Testis (tissue), 3 donors: ENCODE data around the gene ANO7. TPM values are rescaled to one million over a fixed set of nuclear protein-coding genes. Genes with fewer than 3 reads are reported as not detected.

Experiments used
- DNase-seq: peaks from one replicate; pipeline ENCODE4 v3.0.0-alpha.2; 2019
- H3K27ac ChIP-seq, 2 donors: fragments of 200-600 bp; sonication (generic); one replicate each; pipeline ENCODE4 v1.5.1; 2019
- H3K27me3 ChIP-seq: fragments of 200-600 bp; sonication (generic); one replicate; pipeline ENCODE4 v1.5.1; 2019
- H3K36me3 ChIP-seq: fragments of 200-600 bp; sonication (generic); one replicate; pipeline ENCODE4 v1.5.1; 2017; ENCODE audit warnings: low read depth; ENCODE audit errors: missing control alignments
- H3K4me1 ChIP-seq: fragments of 200-600 bp; sonication (generic); one replicate; pipeline ENCODE4 v1.5.1; 2019
- H3K4me3 ChIP-seq, 2 donors: fragments of 200-600 bp; sonication (generic); one replicate each; pipeline ENCODE4 v1.5.1; 2017 to 2019
- H3K9me3 ChIP-seq: fragments of 200-600 bp; sonication (generic); one replicate; pipeline ENCODE4 v1.5.1; 2017
- CTCF ChIP-seq, 3 experiments: fragments of 450-650 bp in 2 of 3; fragments of 200-600 bp in 1 of 3; sonication (generic) in 1 of 3; IDR thresholded peaks; one replicate each; pipeline ENCODE4 v1.5.1; 2016 to 2019; ENCODE audit warnings: antibody characterized with exemption in 3 of 3, mild to moderate bottlenecking in 2 of 3, moderate library complexity in 1 of 3
- POLR2A ChIP-seq: fragments of 450-650 bp; IDR thresholded peaks from one replicate; pipeline ENCODE4 v1.6.1; 2017; ENCODE audit warnings: antibody characterized with exemption, mild to moderate bottlenecking, moderate library complexity
- WGBS, 2 donors: methylation state at CpG; one replicate each; pipeline ENCODE4 v1.1.5; 2018; 5-methylcytosine and 5-hydroxymethylcytosine counted together
- intact Hi-C: fragments of 100-400 bp; cut with DNase I; formaldehyde crosslinking; loops from one replicate; pipeline ENCODE4 v1.15.1; 2023; ENCODE audit warnings: low total_unique reads
- polyA plus RNA-seq: library from polyadenylated mRNA; stranded (reverse); fragments of 350-450 nt; fragmentation: Illumina TruSeq; extraction: RNeasy Lipid Tissue Mini Kit (QIAGEN cat#74804); gene quantifications from one replicate; pipeline ENCODE4 v1.2.3, GENCODE V29; 2014; ENCODE audit warnings: low read depth, low replicate concordance; ENCODE audit not compliant: insufficient read depth
- total RNA-seq, 2 donors: library from RNA; depleted of rRNA; stranded (reverse); fragments of >200 nt; gene quantifications; one replicate each; pipeline ENCODE4 v1.2.3, GENCODE V29; 2016

ANO7 gene
- total and polyA plus RNA-seq, 3 donors from 2014 or later: 1.2 to 2.5 (median 1.9) TPM

GRCh38 chr2:241227594-241227993 is 39.1 kb downstream of the ANO7 start:
- Histone ChIP-seq H3K27me3 (no peaks in the 10 kb centered on the region), H3K9me3 (no peaks in the 10 kb centered on the region), H3K4me1 (peaks cover 15% of the 10 kb centered on the region), H3K36me3 (no peaks in the 10 kb centered on the region), H3K27ac (no peak overlapping the region), H3K4me3 (no peak overlapping the region)
- no peak for TF ChIP-seq CTCF (IDR thresholded peaks at IDR 0.05)
- TF ChIP-seq POLR2A: no peak
- DNase-seq: no peak
- intact Hi-C loops: no loop called here
- 78 to 79% methylated on average over 8 of the region's 8 CpGs for WGBS, 2 donors

- peaks cover 15% of the 10 kb centered on the region for H3K4me1 ChIP-seq
- intact Hi-C loops: no loop called here
- no peaks in the 10 kb centered on the region for H3K36me3 ChIP-seq
- no peak for DNase-seq
- no peaks in the 10 kb centered on the region for H3K9me3 ChIP-seq
- peak overlapping the region; percentile 0 to 79 for H3K27ac ChIP-seq
- no peaks in the 10 kb centered on the region for H3K27me3 ChIP-seq
- TF ChIP-seq POLR2A (no peak), CTCF (IDR thresholded peaks at IDR 0.05) (no peak)
- H3K4me3 ChIP-seq: no peak overlapping the region
- WGBS, 2 donors: 94 to 95% methylated on average over 15 to 25 of the region's 26 CpGs
Measured at GRCh38 chr2:241228081-241228859, 39.8 kb downstream of the ANO7 start.

- TF ChIP-seq POLR2A: no peak
- no peak for TF ChIP-seq CTCF (IDR thresholded peaks at IDR 0.05)
- WGBS, 2 donors: 52 to 66% methylated on average over 18 to 20 of the region's 20 CpGs
- peak; percentile 64 for DNase-seq
- peaks cover 12% of the 10 kb centered on the region for H3K4me1 ChIP-seq
- H3K27me3 ChIP-seq: no peaks in the 10 kb centered on the region
- H3K36me3 ChIP-seq: no peaks in the 10 kb centered on the region
- H3K9me3 ChIP-seq: no peaks in the 10 kb centered on the region
- intact Hi-C loops: no loop called here
- peak overlapping the region; percentile 0 to 79 for H3K27ac ChIP-seq
- H3K4me3 ChIP-seq: no peak overlapping the region
Measured at GRCh38 chr2:241228860-241229516, 40.5 kb downstream of the ANO7 start.

- 86 to 89% methylated on average over 17 to 29 of the region's 29 CpGs for WGBS, 2 donors
- H3K4me3 ChIP-seq: no peak overlapping the region
- H3K4me1 ChIP-seq: peaks cover 5% of the 10 kb centered on the region
- intact Hi-C loops: no loop called here
- no peaks in the 10 kb centered on the region for H3K36me3 ChIP-seq
- no peak for DNase-seq
- peak overlapping the region; percentile 0 to 79 for H3K27ac ChIP-seq
- H3K9me3 ChIP-seq: no peaks in the 10 kb centered on the region
- TF ChIP-seq POLR2A (no peak), CTCF (IDR thresholded peaks at IDR 0.05) (no peak)
- H3K27me3 ChIP-seq: no peaks in the 10 kb centered on the region
Measured at GRCh38 chr2:241229563-241230401, 41.3 kb downstream of the ANO7 start.
